LNCAP (cell line): ENCODE measurements around the gene PLXNA3.

ENCODE experiments used
- CTCF ChIP-seq: fragments of 450-650 bp; IDR thresholded peaks from 2 replicates; pipeline ENCODE4 v1.5.1; 2017; ENCODE audit warnings: mild to moderate bottlenecking

Gene PLXNA3

GRCh38 chrX:154490021-154490413 is 31.9 kb downstream of the PLXNA3 start:
- no peak for TF ChIP-seq CTCF

GRCh38 chrX:154490414-154491083 is 32.5 kb downstream of the PLXNA3 start, which contains the start of gene SLC10A3:
Gene SLC10A3, minus strand, starts transcription at chrX:154490629. Its CDS starts 1,689 bp downstream, at chrX:154488940.
- TF ChIP-seq CTCF: no peak

- TF ChIP-seq CTCF: no peak
Observed at GRCh38 chrX:154494715-154495114, 36.6 kb downstream of the PLXNA3 start.

GRCh38 chrX:154495472-154495922 is 37.4 kb downstream of the PLXNA3 start:
- TF ChIP-seq CTCF: no peak

- TF ChIP-seq CTCF: no peak
Observed at GRCh38 chrX:154502098-154502497, 44.0 kb downstream of the PLXNA3 start.

GRCh38 chrX:154502989-154503388 is 44.9 kb downstream of the PLXNA3 start:
- no peak for TF ChIP-seq CTCF

- no peak for TF ChIP-seq CTCF
Observed at GRCh38 chrX:154505734-154506133, 47.7 kb downstream of the PLXNA3 start.
